ENCODE results near the gene TMEM220.

TMEM220 gene

GRCh38 chr17:10729334-10730193 is at the start of gene TMEM220:
Gene TMEM220 (minus strand): TSS chr17:10730023. CDS start chr17:10729851, 172 bp downstream.
- Histone ChIP-seq H3K9me3 (replicated peaks; ENCODE audit: insufficient read depth, low read length) (no peaks in the 10 kb centered on the region), H4K20me1 (ENCODE audit: insufficient read depth, low read length) (no peaks in the 10 kb centered on the region), H3K4me2 (ENCODE audit: low read depth, low read length) (peak within 1 kb of the TSS; percentile 74), H2AFZ (ENCODE audit: low read length) (peak within 1 kb of the TSS; percentile 61; the same call in 1 of the 2 replicates), H3K79me2 (ENCODE audit: low read length) (no peaks in the 10 kb centered on the region), H3K4me3 (ENCODE audit: low read length) (peak within 1 kb of the TSS; percentile 61), H3K9me2 (replicated peaks; ENCODE audit: insufficient read depth, low read length) (no peaks in the 10 kb centered on the region), H3K9ac (ENCODE audit: low read length) (peak within 1 kb of the TSS; percentile 18; the same call in 1 of the 2 replicates), H3K27me3 (replicated peaks; ENCODE audit: insufficient read depth, low read length) (no peaks in the 10 kb centered on the region; the same call in 1 of the 2 replicates), H3K27ac (ENCODE audit: low read length) (no peak within 1 kb of the TSS), H3K4me1 (ENCODE audit: low read length) (no peaks in the 10 kb centered on the region), H3F3A (ENCODE audit: insufficient read depth, low read length) (no peaks in the 10 kb centered on the region), H3K36me3 (replicated peaks; ENCODE audit: insufficient read depth, low read length) (no peaks in the 10 kb centered on the region)
- TF ChIP-seq EZH2phosphoT487 (IDR thresholded peaks at IDR 0.05; ENCODE audit: low read length) (no peak), EZH2 (optimal IDR thresholded peaks at IDR 0.05; ENCODE audit: low read depth, low read length) (no peak)
- TF ChIP-seq, protein P1, sequence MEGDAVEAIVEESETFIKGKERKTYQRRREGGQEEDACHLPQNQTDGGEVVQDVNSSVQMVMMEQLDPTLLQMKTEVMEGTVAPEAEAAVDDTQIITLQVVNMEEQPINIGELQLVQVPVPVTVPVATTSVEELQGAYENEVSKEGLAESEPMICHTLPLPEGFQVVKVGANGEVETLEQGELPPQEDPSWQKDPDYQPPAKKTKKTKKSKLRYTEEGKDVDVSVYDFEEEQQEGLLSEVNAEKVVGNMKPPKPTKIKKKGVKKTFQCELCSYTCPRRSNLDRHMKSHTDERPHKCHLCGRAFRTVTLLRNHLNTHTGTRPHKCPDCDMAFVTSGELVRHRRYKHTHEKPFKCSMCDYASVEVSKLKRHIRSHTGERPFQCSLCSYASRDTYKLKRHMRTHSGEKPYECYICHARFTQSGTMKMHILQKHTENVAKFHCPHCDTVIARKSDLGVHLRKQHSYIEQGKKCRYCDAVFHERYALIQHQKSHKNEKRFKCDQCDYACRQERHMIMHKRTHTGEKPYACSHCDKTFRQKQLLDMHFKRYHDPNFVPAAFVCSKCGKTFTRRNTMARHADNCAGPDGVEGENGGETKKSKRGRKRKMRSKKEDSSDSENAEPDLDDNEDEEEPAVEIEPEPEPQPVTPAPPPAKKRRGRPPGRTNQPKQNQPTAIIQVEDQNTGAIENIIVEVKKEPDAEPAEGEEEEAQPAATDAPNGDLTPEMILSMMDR (IDR thresholded peaks at IDR 0.05; ENCODE audit: low read length), result no peak
- peak; percentile 10 for DNase-seq

DNA sequence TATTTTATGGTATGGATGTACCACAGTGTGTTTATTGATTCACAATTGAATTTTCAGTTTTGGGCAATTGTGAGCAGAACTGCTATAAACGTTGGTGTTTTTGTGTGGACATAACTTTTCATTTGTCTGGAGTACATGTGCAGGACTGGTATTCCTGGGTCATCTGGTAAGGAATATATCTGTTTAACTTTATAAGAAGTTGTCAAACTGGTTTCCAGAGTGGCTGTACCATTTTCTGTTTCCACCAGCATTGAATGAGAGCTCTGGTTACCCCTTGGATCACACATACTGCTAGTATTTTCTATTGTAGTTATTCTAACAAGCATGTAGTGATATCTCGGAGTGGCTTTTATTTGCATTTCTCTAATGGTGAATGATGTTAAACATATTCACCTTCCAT is 49.8 kb upstream of the TMEM220 start:
- H3K36me3 ChIP-seq (replicated peaks; ENCODE audit: insufficient read depth, low read length), result no peaks in the 10 kb centered on the region
- no peaks in the 10 kb centered on the region for H3K27me3 ChIP-seq (replicated peaks; ENCODE audit: insufficient read depth, low read length)
- H4K20me1 ChIP-seq (ENCODE audit: insufficient read depth, low read length), result no peaks in the 10 kb centered on the region
- TF ChIP-seq EZH2 (optimal IDR thresholded peaks at IDR 0.05; ENCODE audit: low read depth, low read length) (no peak), EZH2phosphoT487 (IDR thresholded peaks at IDR 0.05; ENCODE audit: low read length) (no peak)
- TF ChIP-seq, protein P1 (IDR thresholded peaks at IDR 0.05; ENCODE audit: low read length), result no peak
- DNase-seq, result no peak
- H3K27ac ChIP-seq (ENCODE audit: low read length), result no peak overlapping the region
- H3K9me2 ChIP-seq (replicated peaks; ENCODE audit: insufficient read depth, low read length), result no peaks in the 10 kb centered on the region
- H3K4me2 ChIP-seq (ENCODE audit: low read depth, low read length), result no peak overlapping the region
- no peak overlapping the region for H3K9ac ChIP-seq (ENCODE audit: low read length)
- no peaks in the 10 kb centered on the region for H3K4me1 ChIP-seq (ENCODE audit: low read length)
- H3K9me3 ChIP-seq (replicated peaks; ENCODE audit: insufficient read depth, low read length), result no peaks in the 10 kb centered on the region
- H2AFZ ChIP-seq (ENCODE audit: low read length), result no peak overlapping the region
- H3K4me3 ChIP-seq (ENCODE audit: low read length), result no peak overlapping the region
- no peaks in the 10 kb centered on the region for H3K79me2 ChIP-seq (ENCODE audit: low read length)
- H3F3A ChIP-seq (ENCODE audit: insufficient read depth, low read length), result no peaks in the 10 kb centered on the region

- Histone ChIP-seq H3F3A (ENCODE audit: insufficient read depth, low read length) (no peaks in the 10 kb centered on the region), H3K27me3 (replicated peaks; ENCODE audit: insufficient read depth, low read length) (no peaks in the 10 kb centered on the region), H4K20me1 (ENCODE audit: insufficient read depth, low read length) (no peaks in the 10 kb centered on the region), H3K4me3 (ENCODE audit: low read length) (no peak overlapping the region), H3K27ac (ENCODE audit: low read length) (no peak overlapping the region), H3K9me3 (replicated peaks; ENCODE audit: insufficient read depth, low read length) (no peaks in the 10 kb centered on the region), H3K36me3 (replicated peaks; ENCODE audit: insufficient read depth, low read length) (no peaks in the 10 kb centered on the region), H3K79me2 (ENCODE audit: low read length) (no peaks in the 10 kb centered on the region), H3K4me2 (ENCODE audit: low read depth, low read length) (no peak overlapping the region), H3K9ac (ENCODE audit: low read length) (no peak overlapping the region), H2AFZ (ENCODE audit: low read length) (no peak overlapping the region), H3K9me2 (replicated peaks; ENCODE audit: insufficient read depth, low read length) (no peaks in the 10 kb centered on the region), H3K4me1 (ENCODE audit: low read length) (no peaks in the 10 kb centered on the region)
- TF ChIP-seq EZH2 (optimal IDR thresholded peaks at IDR 0.05; ENCODE audit: low read depth, low read length), result no peak
- TF ChIP-seq EZH2phosphoT487 (IDR thresholded peaks at IDR 0.05; ENCODE audit: low read length), result no peak
- TF ChIP-seq, protein P1 (IDR thresholded peaks at IDR 0.05; ENCODE audit: low read length), result no peak
- no peak for DNase-seq
Measured at GRCh38 chr17:10777890-10778289, 48.1 kb upstream of the TMEM220 start.

All from MM.1S (cell line).